Measurements from ENCODE around the gene DMKN.

Gene DMKN

GRCh38 chr19:35497406-35497805 lies 16.0 kb downstream of the DMKN start:
- no peak for TF ChIP-seq TOX (CRISPR knock-in tag; IDR thresholded peaks at IDR 0.05; ENCODE audit: borderline replicate concordance)
- TF ChIP-seq ISL1 (CRISPR knock-in tag; IDR thresholded peaks at IDR 0.05): no peak
- TF ChIP-seq, protein P1, sequence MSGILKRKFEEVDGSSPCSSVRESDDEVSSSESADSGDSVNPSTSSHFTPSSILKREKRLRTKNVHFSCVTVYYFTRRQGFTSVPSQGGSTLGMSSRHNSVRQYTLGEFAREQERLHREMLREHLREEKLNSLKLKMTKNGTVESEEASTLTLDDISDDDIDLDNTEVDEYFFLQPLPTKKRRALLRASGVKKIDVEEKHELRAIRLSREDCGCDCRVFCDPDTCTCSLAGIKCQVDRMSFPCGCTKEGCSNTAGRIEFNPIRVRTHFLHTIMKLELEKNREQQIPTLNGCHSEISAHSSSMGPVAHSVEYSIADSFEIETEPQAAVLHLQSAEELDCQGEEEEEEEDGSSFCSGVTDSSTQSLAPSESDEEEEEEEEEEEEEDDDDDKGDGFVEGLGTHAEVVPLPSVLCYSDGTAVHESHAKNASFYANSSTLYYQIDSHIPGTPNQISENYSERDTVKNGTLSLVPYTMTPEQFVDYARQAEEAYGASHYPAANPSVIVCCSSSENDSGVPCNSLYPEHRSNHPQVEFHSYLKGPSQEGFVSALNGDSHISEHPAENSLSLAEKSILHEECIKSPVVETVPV (CRISPR knock-in tag; IDR thresholded peaks at IDR 0.05): no peak
- no peak for TF ChIP-seq CSDC2 (CRISPR knock-in tag; IDR thresholded peaks at IDR 0.05)
- no peak for TF ChIP-seq ZNF565 (CRISPR knock-in tag; conservative IDR thresholded peaks at IDR 0.05; ENCODE audit: low read depth)
- TF ChIP-seq ZNF8 (CRISPR knock-in tag; IDR thresholded peaks at IDR 0.05): no peak
- TF ChIP-seq ZFP30 (CRISPR knock-in tag; IDR thresholded peaks at IDR 0.05): no peak
- TF ChIP-seq ARNTL (CRISPR knock-in tag; IDR thresholded peaks at IDR 0.05; ENCODE audit: borderline replicate concordance, low read depth): no peak
- TF ChIP-seq ESRRG (CRISPR knock-in tag; IDR thresholded peaks at IDR 0.05): no peak
- no peak for TF ChIP-seq ZNF70 (CRISPR knock-in tag; IDR thresholded peaks at IDR 0.05)
- no peak for TF ChIP-seq ZC3H10 (CRISPR knock-in tag; IDR thresholded peaks at IDR 0.05)
- TF ChIP-seq TCF4 (CRISPR knock-in tag; IDR thresholded peaks at IDR 0.05; ENCODE audit: borderline replicate concordance): no peak
- no peak for TF ChIP-seq OSR1 (CRISPR knock-in tag; IDR thresholded peaks at IDR 0.05)
- no peak for ATAC-seq

DNA sequence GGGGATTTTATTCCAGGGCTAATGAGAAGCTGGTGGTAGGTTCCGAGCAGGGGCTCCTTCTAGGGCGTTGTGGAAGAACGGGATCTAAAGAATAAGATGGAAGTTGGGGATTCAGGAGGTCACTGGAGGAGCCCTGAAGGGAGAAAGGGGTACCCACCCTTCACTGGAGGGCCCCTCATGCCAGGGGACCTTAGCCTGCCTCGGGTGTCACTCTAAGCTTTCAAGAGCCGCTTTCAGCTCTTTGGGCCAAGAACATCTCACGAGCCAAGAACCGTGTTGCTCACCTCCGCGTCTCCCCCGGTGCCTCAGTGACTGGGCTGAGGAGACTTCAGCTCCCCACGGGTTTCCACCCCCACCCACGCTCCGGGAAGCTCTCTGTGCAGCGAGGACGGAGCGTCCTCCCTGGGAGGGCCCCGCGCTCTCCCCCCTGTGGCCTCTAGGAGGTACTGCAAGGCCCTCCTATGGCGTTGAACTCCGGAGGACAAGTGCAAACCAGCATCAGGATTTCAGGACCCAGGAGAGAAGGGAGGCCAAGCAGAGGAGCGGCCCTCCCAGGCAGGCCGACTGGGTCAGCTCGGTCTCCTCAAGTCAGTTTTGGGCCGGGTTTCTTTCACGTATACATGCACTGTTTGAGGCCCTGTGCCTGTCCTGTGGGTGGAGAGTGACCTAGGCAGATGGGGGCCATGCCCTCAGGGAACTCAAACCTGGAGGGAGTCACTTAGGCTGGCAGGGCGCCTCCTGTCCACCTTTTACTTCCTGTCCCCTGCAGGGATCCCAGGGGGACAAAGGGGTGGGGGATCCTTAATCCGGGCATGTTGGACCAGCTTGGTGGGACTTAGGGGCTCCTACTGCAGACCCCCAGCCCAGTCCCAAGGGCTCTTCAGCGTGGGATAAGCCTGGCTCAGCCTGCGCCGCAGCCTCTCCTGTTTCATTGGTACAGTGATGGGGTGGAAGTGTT lies 18.1 kb downstream of the DMKN start:
- peak; percentile 96 for ATAC-seq
- TF ChIP-seq RARB (CRISPR knock-in tag; IDR thresholded peaks at IDR 0.05): no peak
- no peak for TF ChIP-seq PPARA (CRISPR knock-in tag; IDR thresholded peaks at IDR 0.05; ENCODE audit: borderline replicate concordance)
- TF ChIP-seq SNAI2 (CRISPR knock-in tag; IDR thresholded peaks at IDR 0.05): no peak
- no peak for TF ChIP-seq PATZ1 (CRISPR knock-in tag; IDR thresholded peaks at IDR 0.05; ENCODE audit: borderline replicate concordance)
- TF ChIP-seq, protein P1 (CRISPR knock-in tag; IDR thresholded peaks at IDR 0.05): no peak
- no peak for TF ChIP-seq OSR1 (CRISPR knock-in tag; IDR thresholded peaks at IDR 0.05)
- no peak for TF ChIP-seq GLIS3 (CRISPR knock-in tag; IDR thresholded peaks at IDR 0.05)
- no peak for TF ChIP-seq TCF4 (CRISPR knock-in tag; IDR thresholded peaks at IDR 0.05; ENCODE audit: borderline replicate concordance)
- TF ChIP-seq ISL1 (CRISPR knock-in tag; IDR thresholded peaks at IDR 0.05): no peak
- TF ChIP-seq ARNTL (CRISPR knock-in tag; IDR thresholded peaks at IDR 0.05; ENCODE audit: borderline replicate concordance, low read depth): no peak
- no peak for TF ChIP-seq CSDC2 (CRISPR knock-in tag; IDR thresholded peaks at IDR 0.05)
- no peak for TF ChIP-seq ZNF70 (CRISPR knock-in tag; IDR thresholded peaks at IDR 0.05)
- TF ChIP-seq BACH2 (CRISPR knock-in tag; IDR thresholded peaks at IDR 0.05; ENCODE audit: borderline replicate concordance): no peak
- no peak for TF ChIP-seq ZFP30 (CRISPR knock-in tag; IDR thresholded peaks at IDR 0.05)
- TF ChIP-seq ESRRG (CRISPR knock-in tag; IDR thresholded peaks at IDR 0.05): no peak
- no peak for TF ChIP-seq ZNF565 (CRISPR knock-in tag; conservative IDR thresholded peaks at IDR 0.05; ENCODE audit: low read depth)
- no peak for TF ChIP-seq ZNF8 (CRISPR knock-in tag; IDR thresholded peaks at IDR 0.05)
- no peak for TF ChIP-seq CREB5 (CRISPR knock-in tag; IDR thresholded peaks at IDR 0.05; ENCODE audit: low read depth)
- TF ChIP-seq, protein P2, sequence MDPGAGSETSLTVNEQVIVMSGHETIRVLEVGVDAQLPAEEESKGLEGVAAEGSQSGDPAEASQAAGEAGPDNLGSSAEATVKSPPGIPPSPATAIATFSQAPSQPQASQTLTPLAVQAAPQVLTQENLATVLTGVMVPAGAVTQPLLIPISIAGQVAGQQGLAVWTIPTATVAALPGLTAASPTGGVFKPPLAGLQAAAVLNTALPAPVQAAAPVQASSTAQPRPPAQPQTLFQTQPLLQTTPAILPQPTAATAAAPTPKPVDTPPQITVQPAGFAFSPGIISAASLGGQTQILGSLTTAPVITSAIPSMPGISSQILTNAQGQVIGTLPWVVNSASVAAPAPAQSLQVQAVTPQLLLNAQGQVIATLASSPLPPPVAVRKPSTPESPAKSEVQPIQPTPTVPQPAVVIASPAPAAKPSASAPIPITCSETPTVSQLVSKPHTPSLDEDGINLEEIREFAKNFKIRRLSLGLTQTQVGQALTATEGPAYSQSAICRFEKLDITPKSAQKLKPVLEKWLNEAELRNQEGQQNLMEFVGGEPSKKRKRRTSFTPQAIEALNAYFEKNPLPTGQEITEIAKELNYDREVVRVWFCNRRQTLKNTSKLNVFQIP (CRISPR knock-in tag; IDR thresholded peaks at IDR 0.05; ENCODE audit: borderline replicate concordance, low read depth): no peak

Measured in SK-N-SH treated with all-trans-retinoic acid at 6 μM for 48 hours (cell line).